Uterus (tissue), 4 donors: ENCODE data around the gene TWSG1. TPM values are rescaled to one million over a fixed set of nuclear protein-coding genes. Genes with fewer than 3 reads are reported as not detected.

Experiments used
- DNase-seq, 2 donors: peaks; one replicate each; pipeline ENCODE4 v3.0.0-alpha.2; 2019 to 2020
- H3K27ac ChIP-seq, 2 donors: fragments of 200-600 bp; sonication (generic); 1 replicate in 1 of 2; 2 replicates in 1 of 2; pipeline ENCODE4 v1.5.1; 2016 to 2018
- H3K27me3 ChIP-seq, 2 donors: fragments of 200-600 bp; sonication (generic); one replicate each; pipeline ENCODE4 v1.5.1; 2018 to 2019; ENCODE audit warnings: control low read depth in 1 of 2
- H3K36me3 ChIP-seq, 2 donors: fragments of 200-600 bp; sonication (generic); one replicate each; pipeline ENCODE4 v1.5.1; 2019; ENCODE audit warnings: control low read depth in 1 of 2
- H3K4me1 ChIP-seq, 2 donors: fragments of 200-600 bp; sonication (generic); one replicate each; pipeline ENCODE4 v1.5.1; 2018 to 2019; ENCODE audit warnings: control low read depth in 1 of 2
- H3K4me3 ChIP-seq, 2 donors: fragments of 200-600 bp; sonication (generic); 1 replicate in 1 of 2; 2 replicates in 1 of 2; pipeline ENCODE4 v1.5.1; 2018 to 2019; ENCODE audit warnings: mild to moderate bottlenecking in 1 of 2
- H3K9me3 ChIP-seq, 2 donors: fragments of 200-600 bp; sonication (generic); one replicate each; pipeline ENCODE4 v1.5.1; 2019; ENCODE audit warnings: control low read depth in 1 of 2
- POLR2A ChIP-seq, 2 donors: fragments of 450-650 bp; IDR thresholded peaks; one replicate each; pipeline ENCODE4 v1.6.1; 2016; ENCODE audit warnings: antibody characterized with exemption in 2 of 2, mild to moderate bottlenecking in 1 of 2, moderate library complexity in 1 of 2
- intact Hi-C: fragments of 100-400 bp; cut with DNase I; formaldehyde crosslinking; loops from one replicate; pipeline ENCODE4 v1.15.1; 2023; ENCODE audit warnings: low total_unique reads
- total RNA-seq, 4 donors: library from RNA; depleted of rRNA in 3 of 4; stranded (reverse); fragments of >200 nt in 3 of 4; gene quantifications; one replicate each; pipeline versions ENCODE4 v1.1.0 to v1.2.4, GENCODE V29; 2014 to 2023
- TF ChIP-seq, protein P1 (sequence below), 4 experiments: fragments of 200-600 bp in 2 of 4; fragments of 450-650 bp in 2 of 4; sonication (generic) in 2 of 4; IDR thresholded peaks; one replicate each; pipeline ENCODE4 v1.5.1; 2016 to 2019; ENCODE audit warnings: antibody characterized with exemption in 4 of 4, mild to moderate bottlenecking in 2 of 4, moderate library complexity in 1 of 4
- donor health status: DM: yes; HTN: yes; CAD: no.

TWSG1 gene
- total RNA-seq, 4 donors from 2014 or later, result 47.6 to 198 (median 61.0) TPM

DNA sequence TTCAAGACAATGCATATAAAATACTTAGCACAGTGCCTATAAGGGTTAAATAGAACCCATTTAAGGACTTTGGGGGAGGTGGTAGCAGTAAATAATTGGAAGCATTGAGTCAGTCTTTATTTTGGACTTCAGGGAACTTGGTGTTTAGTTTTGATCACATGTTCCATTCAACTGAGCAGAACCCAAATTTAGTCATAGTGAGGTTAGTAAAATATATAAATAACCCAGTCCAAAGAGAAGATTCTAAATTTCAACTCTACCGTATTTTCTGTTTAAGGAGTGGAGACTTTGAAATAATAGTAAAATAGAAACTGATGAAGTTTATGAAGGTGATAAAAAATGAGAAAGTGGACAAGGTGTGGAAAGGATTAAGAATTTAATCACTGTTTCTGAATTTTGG, 19.7 kb downstream of the TWSG1 start:
- Histone ChIP-seq H3K4me1 (no peaks in the 10 kb centered on the region), H3K36me3 (no peaks in the 10 kb centered on the region), H3K27me3 (no peaks in the 10 kb centered on the region), H3K4me3 (no peak overlapping the region), H3K9me3 (no peaks in the 10 kb centered on the region), H3K27ac (peak overlapping the region in 1 of 2 donors; percentile 67)
- TF ChIP-seq, protein P1, sequence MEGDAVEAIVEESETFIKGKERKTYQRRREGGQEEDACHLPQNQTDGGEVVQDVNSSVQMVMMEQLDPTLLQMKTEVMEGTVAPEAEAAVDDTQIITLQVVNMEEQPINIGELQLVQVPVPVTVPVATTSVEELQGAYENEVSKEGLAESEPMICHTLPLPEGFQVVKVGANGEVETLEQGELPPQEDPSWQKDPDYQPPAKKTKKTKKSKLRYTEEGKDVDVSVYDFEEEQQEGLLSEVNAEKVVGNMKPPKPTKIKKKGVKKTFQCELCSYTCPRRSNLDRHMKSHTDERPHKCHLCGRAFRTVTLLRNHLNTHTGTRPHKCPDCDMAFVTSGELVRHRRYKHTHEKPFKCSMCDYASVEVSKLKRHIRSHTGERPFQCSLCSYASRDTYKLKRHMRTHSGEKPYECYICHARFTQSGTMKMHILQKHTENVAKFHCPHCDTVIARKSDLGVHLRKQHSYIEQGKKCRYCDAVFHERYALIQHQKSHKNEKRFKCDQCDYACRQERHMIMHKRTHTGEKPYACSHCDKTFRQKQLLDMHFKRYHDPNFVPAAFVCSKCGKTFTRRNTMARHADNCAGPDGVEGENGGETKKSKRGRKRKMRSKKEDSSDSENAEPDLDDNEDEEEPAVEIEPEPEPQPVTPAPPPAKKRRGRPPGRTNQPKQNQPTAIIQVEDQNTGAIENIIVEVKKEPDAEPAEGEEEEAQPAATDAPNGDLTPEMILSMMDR (IDR thresholded peaks at IDR 0.05), result no peak
- no peak for TF ChIP-seq POLR2A (IDR thresholded peaks at IDR 0.05)
- intact Hi-C loops, result no loop called here
- DNase-seq, result no peak

DNA sequence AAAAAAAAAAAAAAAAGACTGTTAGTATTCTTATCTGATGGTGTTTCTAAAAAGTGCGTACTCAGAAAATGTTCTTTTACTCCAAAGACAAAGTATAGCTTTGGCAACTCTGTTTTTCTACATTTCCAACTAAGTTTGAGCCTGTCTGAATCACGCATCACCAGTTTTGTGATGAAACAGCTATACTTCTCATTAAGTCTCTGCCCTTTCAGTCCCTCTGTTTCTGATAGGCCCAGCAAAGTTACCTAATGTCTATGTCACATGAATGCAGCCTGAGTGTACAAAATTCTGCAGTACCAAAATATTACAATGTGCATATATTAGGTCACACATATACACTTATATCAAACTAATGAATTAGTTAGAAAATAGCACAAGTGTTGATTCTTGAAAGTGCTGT, 22.4 kb downstream of the TWSG1 start:
- no peaks in the 10 kb centered on the region for H3K36me3 ChIP-seq
- intact Hi-C loops, result no loop called here

DNA sequence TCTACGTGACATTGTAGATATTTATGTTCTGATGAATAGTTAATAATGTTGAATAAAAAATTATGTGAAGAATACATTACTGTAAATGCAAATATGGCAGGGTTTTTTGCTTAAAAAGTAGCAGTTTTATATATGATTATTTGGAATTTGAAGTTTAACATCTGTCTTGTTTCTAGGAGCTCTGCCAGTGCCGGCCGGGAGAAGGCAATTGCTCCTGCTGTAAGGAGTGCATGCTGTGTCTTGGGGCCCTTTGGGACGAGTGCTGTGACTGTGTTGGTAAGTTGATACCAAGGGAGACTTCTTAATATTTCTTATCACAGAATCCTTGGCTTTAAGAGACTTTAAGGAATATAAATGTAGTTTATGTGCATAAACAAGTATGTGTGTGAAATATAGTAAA, 25.2 kb downstream of the TWSG1 start:
- no peaks in the 10 kb centered on the region for H3K4me1 ChIP-seq
- H3K9me3 ChIP-seq, result no peaks in the 10 kb centered on the region
- no peak overlapping the region for H3K27ac ChIP-seq
- H3K4me3 ChIP-seq, result no peak overlapping the region
- TF ChIP-seq, protein P1 (IDR thresholded peaks at IDR 0.05), result no peak
- TF ChIP-seq POLR2A (IDR thresholded peaks at IDR 0.05), result no peak
- H3K36me3 ChIP-seq, result no peaks in the 10 kb centered on the region
- no peaks in the 10 kb centered on the region for H3K27me3 ChIP-seq
- no peak for DNase-seq
- intact Hi-C loops, result no loop called here

More for the DNA sequence above, 22.4 kb downstream of the TWSG1 start:
- Histone ChIP-seq H3K9me3 (no peaks in the 10 kb centered on the region), H3K27me3 (no peaks in the 10 kb centered on the region), H3K4me1 (no peaks in the 10 kb centered on the region), H3K4me3 (no peak overlapping the region), H3K27ac (no peak overlapping the region)
- TF ChIP-seq, protein P1 (IDR thresholded peaks at IDR 0.05), result no peak
- TF ChIP-seq POLR2A (IDR thresholded peaks at IDR 0.05), result no peak
- no peak for DNase-seq

DNA sequence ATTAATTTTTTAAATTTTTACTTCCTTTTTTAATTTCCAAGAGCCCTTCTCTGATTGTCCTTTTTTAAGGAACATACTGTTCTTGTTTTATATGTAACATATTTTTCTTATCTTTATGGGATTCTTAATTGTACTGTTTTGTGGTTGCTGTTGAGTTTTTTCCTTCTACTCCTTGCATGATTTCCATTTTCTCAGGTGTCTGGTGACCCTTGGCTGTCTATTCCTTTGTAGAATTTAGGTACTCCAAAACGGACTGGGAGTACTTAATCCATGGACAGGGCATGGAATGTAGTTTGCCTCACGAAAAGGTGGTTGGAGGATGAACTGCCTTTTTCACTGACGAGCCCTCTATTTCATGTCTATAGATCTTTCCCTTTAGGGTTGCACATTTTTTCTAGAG, 26.6 kb downstream of the TWSG1 start:
- no peaks in the 10 kb centered on the region for H3K27me3 ChIP-seq

DNA sequence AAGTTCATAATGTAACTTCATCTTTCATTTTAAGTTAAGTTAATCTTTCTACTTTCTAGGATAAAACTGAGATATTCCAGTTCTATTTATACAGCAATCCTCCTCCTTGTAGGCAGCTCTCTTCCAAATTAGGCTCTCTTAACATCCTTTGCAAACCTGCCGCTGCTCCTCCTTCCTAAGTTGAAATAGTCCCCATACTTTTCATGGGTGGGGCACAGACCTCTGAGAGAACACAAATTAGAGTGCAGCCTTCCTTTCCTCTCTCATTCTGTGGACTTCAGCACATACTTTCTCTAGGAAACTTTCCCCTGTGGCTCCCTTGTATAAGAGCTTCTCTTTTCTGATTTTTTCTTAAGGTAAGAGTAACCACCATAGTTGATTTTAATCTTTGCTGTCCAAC, 28.3 kb downstream of the TWSG1 start:
- Histone ChIP-seq H3K27ac (peak overlapping the region in 1 of 2 donors; percentile 37), H3K36me3 (no peaks in the 10 kb centered on the region), H3K4me1 (no peaks in the 10 kb centered on the region), H3K4me3 (no peak overlapping the region), H3K9me3 (no peaks in the 10 kb centered on the region), H3K27me3 (no peaks in the 10 kb centered on the region)
- no peak for DNase-seq
- TF ChIP-seq, protein P1 (IDR thresholded peaks at IDR 0.05), result no peak
- TF ChIP-seq POLR2A (IDR thresholded peaks at IDR 0.05), result no peak
- intact Hi-C loops, result no loop called here

More for the DNA sequence above, 26.6 kb downstream of the TWSG1 start:
- Histone ChIP-seq H3K36me3 (no peaks in the 10 kb centered on the region), H3K27ac (peak overlapping the region in 1 of 2 donors; percentile 28), H3K4me3 (no peak overlapping the region), H3K9me3 (no peaks in the 10 kb centered on the region), H3K4me1 (no peaks in the 10 kb centered on the region)
- TF ChIP-seq, protein P1 (IDR thresholded peaks at IDR 0.05), result no peak
- no peak for TF ChIP-seq POLR2A (IDR thresholded peaks at IDR 0.05)
- intact Hi-C loops, result no loop called here
- DNase-seq, result no peak
